Endodermal cell (in vitro differentiated cells): ENCODE results near the gene XG. TPM values are rescaled to one million over a fixed set of nuclear protein-coding genes. Genes with fewer than 3 reads are reported as not detected.
"Not testable (repeated sequence)": the region's sequence is repeated elsewhere in the genome, so short reads cannot be mapped to it uniquely, and the experiment has no call there.

Source experiments
- DNase-seq: peaks from one replicate; pipeline ENCODE4 v3.0.0-alpha.2; 2017
- H3K27ac ChIP-seq: 2 replicates; pipeline ENCODE4 v1.5.1; 2013; ENCODE audit warnings: mild to moderate bottlenecking, low read depth, low read length, moderate library complexity
- H3K27me3 ChIP-seq: 2 replicates; pipeline ENCODE4 v1.6.1; 2013; ENCODE audit warnings: mild to moderate bottlenecking, low read length, moderate library complexity; ENCODE audit not compliant: insufficient read depth, control insufficient read depth, poor library complexity, severe bottlenecking
- H3K36me3 ChIP-seq: 2 replicates; pipeline ENCODE4 v1.7.0; 2013; ENCODE audit warnings: mild to moderate bottlenecking, low read length, moderate library complexity; ENCODE audit not compliant: control insufficient read depth, insufficient read depth
- H3K4me1 ChIP-seq: one replicate; pipeline ENCODE4 v1.7.0; 2013; ENCODE audit warnings: low read length; ENCODE audit not compliant: control insufficient read depth, insufficient read depth
- H3K4me3 ChIP-seq: 2 replicates; pipeline ENCODE4 v1.5.1; 2013; ENCODE audit warnings: mild to moderate bottlenecking, low read length, moderate library complexity
- H3K9ac ChIP-seq: 2 replicates; pipeline ENCODE4 v1.6.1; 2013; ENCODE audit warnings: mild to moderate bottlenecking, low read length, moderate library complexity; ENCODE audit not compliant: poor library complexity, severe bottlenecking; ENCODE audit errors: extremely low read depth
- H3K9me3 ChIP-seq: 2 replicates; pipeline ENCODE4 v1.6.1; 2013; ENCODE audit warnings: mild to moderate bottlenecking, low read length, moderate library complexity; ENCODE audit not compliant: control insufficient read depth
- H3K27ac Mint-ChIP-seq: 2 replicates; pipeline ENCODE4 v1.8.0; 2020; ENCODE audit warnings: mixed read lengths
- H3K27me3 Mint-ChIP-seq: 2 replicates; pipeline ENCODE4 v1.8.0; 2021; ENCODE audit warnings: mild to moderate bottlenecking, mixed read lengths; ENCODE audit not compliant: insufficient read depth
- H3K36me3 Mint-ChIP-seq: 2 replicates; pipeline ENCODE4 v1.8.0; 2020; ENCODE audit warnings: low read depth, mixed read lengths
- H3K4me1 Mint-ChIP-seq: 2 replicates; pipeline ENCODE4 v1.8.0; 2020; ENCODE audit warnings: mixed read lengths
- H3K4me3 Mint-ChIP-seq: 2 replicates; pipeline ENCODE4 v1.8.0; 2020; ENCODE audit warnings: mild to moderate bottlenecking, moderate library complexity, mixed read lengths
- H3K9me3 Mint-ChIP-seq: 2 replicates; pipeline ENCODE4 v1.8.0; 2020; ENCODE audit warnings: mild to moderate bottlenecking, mixed read lengths
- WGBS, 2 experiments: methylation state at CpG; one replicate each; pipeline versions ENCODE4 v1.1.5 to v1.1.7; 2013; ENCODE audit warnings: missing lambda C conversion rate in 2 of 2, mixed read lengths in 1 of 2; ENCODE audit not compliant: insufficient coverage in 1 of 2, insufficient read length in 1 of 2; 5-methylcytosine and 5-hydroxymethylcytosine counted together
- long read RNA-seq, 4 experiments: library from polyadenylated mRNA in 2 of 4; library from RNA in 1 of 4; library from capped mRNA in 1 of 4; stranded (forward) in 3 of 4; unstranded in 1 of 4; transcript quantifications; one replicate each; pipeline ENCODE4 v2.0.0, GENCODE V29; 2020 to 2021; ENCODE audit warnings: inconsistent platforms in 1 of 4
- polyA plus RNA-seq, 2 experiments: library from polyadenylated mRNA; stranded (reverse); fragments of 50-300 nt; gene quantifications; one replicate each; pipeline ENCODE4 v1.2.3, GENCODE V29; 2013
- total RNA-seq, 2 donors: library from RNA; stranded (reverse); fragmentation: NEBNext Ultra II Directional in 1 of 2; extraction: Animal tissue kit (Norgen Biotek cat#: 25700) in 1 of 2; gene quantifications; 2 replicates in 1 of 2; 3 replicates in 1 of 2; pipeline ENCODE4 v1.2.1, GENCODE V29; 2021
- TF ChIP-seq, protein P1 (sequence below): fragments of 200-600 bp; sonication (generic); conservative IDR thresholded peaks from 2 replicates; pipeline ENCODE4 v1.5.0; 2021; ENCODE audit warnings: antibody characterized with exemption, mild to moderate bottlenecking

XG gene, protein sequence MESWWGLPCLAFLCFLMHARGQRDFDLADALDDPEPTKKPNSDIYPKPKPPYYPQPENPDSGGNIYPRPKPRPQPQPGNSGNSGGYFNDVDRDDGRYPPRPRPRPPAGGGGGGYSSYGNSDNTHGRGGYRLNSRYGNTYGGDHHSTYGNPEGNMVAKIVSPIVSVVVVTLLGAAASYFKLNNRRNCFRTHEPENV
- total RNA-seq: 1 to 10 TPM; 1.1 to 1.3 TPM
- polyA plus RNA-seq (2013, experiment 1 of 2): not detected
- polyA plus RNA-seq (2013, experiment 2 of 2): not detected
- long read RNA-seq, experiment 1: 0 reads
- long read RNA-seq, experiment 2, partial matches to known transcripts: 1 of 3 reads
- long read RNA-seq, experiment 2, other reads (novel, unspliced or antisense): 2 of 3 reads
- long read RNA-seq, experiment 3, partial matches to known transcripts: 0 of 11 reads
- long read RNA-seq, experiment 3, other reads (novel, unspliced or antisense): 11 of 11 reads
- long read RNA-seq, experiment 4, partial matches to known transcripts: 0 of 1 reads
- long read RNA-seq, experiment 4, other reads (novel, unspliced or antisense): 1 of 1 reads

DNA sequence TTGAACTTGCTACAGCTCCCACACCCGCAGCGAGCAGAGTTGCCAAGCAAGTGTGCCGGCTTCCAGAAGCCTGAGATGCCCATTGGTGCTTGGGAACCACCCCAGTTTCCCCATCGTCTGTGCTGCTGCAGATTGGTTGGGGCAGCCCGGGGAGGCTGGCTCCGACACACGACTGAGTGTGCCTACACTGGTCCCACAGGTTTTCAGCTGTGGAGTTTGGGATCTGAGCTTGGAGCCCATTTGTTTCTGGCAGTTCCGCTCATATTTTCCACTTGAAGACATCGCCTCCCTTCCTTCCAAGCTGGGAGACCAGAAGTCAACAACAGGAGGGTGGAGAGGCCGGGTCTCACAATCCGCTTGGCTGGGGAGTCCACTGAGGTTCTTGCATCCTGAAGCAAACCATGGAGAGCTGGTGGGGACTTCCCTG is at the start of gene XG:
Gene XG, plus strand, starts transcription at position 167 of the 427 bp plus-strand sequence. Its CDS starts 235 bp downstream, at position 402.
- not testable (repeated sequence) for H3K27me3 ChIP-seq, H3K36me3 Mint-ChIP-seq, H3K4me3 Mint-ChIP-seq, H3K36me3 ChIP-seq, H3K4me1 ChIP-seq, H3K4me1 Mint-ChIP-seq, H3K27ac ChIP-seq, H3K27ac Mint-ChIP-seq, H3K27me3 Mint-ChIP-seq, H3K4me3 ChIP-seq, H3K9ac ChIP-seq, H3K9me3 ChIP-seq, DNase-seq, H3K9me3 Mint-ChIP-seq
- WGBS, 2 experiments: 92 to 100% methylated on average over 4 to 11 of the region's 11 CpGs

DNA sequence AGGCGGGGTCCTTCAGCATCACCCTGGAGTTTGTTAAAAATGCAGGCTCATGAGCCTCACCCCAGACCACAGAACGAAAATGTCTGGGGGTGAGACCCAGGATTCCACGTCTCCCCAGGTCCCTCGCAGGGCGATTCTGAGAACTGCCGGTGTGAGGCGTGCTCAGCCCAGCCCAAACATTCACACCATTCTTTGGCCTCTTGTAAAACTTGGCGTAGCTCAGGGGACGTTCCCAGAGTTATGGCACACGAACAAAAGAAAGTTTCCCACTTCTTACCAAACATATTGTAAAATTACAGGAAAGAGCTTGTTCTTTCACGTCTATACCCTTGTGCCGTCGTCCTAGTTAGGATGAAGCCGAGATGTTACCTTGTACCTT is 47.9 kb upstream of the XG start:
- H3K9me3 Mint-ChIP-seq: no peaks in the 10 kb centered on the region
- DNase-seq: peak; percentile 67
- Histone ChIP-seq H3K36me3 (peaks cover 18% of the 10 kb centered on the region), H3K4me1 (no peaks in the 10 kb centered on the region), H3K27me3 (no peaks in the 10 kb centered on the region), H3K27ac (peak overlapping the region; percentile 49), H3K9ac (no peak overlapping the region), H3K4me3 (no peak overlapping the region), H3K9me3 (no peaks in the 10 kb centered on the region)
- no peaks in the 10 kb centered on the region for H3K27me3 Mint-ChIP-seq
- TF ChIP-seq, protein P1, sequence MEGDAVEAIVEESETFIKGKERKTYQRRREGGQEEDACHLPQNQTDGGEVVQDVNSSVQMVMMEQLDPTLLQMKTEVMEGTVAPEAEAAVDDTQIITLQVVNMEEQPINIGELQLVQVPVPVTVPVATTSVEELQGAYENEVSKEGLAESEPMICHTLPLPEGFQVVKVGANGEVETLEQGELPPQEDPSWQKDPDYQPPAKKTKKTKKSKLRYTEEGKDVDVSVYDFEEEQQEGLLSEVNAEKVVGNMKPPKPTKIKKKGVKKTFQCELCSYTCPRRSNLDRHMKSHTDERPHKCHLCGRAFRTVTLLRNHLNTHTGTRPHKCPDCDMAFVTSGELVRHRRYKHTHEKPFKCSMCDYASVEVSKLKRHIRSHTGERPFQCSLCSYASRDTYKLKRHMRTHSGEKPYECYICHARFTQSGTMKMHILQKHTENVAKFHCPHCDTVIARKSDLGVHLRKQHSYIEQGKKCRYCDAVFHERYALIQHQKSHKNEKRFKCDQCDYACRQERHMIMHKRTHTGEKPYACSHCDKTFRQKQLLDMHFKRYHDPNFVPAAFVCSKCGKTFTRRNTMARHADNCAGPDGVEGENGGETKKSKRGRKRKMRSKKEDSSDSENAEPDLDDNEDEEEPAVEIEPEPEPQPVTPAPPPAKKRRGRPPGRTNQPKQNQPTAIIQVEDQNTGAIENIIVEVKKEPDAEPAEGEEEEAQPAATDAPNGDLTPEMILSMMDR: peak; percentile 43
- peaks cover 40% of the 10 kb centered on the region for H3K36me3 Mint-ChIP-seq
- no peak overlapping the region for H3K4me3 Mint-ChIP-seq
- WGBS, 2 experiments: 84 to 86% methylated on average over 14 of the region's 14 CpGs
- H3K27ac Mint-ChIP-seq: peak overlapping the region; percentile 55
- peaks cover 45% of the 10 kb centered on the region for H3K4me1 Mint-ChIP-seq

DNA sequence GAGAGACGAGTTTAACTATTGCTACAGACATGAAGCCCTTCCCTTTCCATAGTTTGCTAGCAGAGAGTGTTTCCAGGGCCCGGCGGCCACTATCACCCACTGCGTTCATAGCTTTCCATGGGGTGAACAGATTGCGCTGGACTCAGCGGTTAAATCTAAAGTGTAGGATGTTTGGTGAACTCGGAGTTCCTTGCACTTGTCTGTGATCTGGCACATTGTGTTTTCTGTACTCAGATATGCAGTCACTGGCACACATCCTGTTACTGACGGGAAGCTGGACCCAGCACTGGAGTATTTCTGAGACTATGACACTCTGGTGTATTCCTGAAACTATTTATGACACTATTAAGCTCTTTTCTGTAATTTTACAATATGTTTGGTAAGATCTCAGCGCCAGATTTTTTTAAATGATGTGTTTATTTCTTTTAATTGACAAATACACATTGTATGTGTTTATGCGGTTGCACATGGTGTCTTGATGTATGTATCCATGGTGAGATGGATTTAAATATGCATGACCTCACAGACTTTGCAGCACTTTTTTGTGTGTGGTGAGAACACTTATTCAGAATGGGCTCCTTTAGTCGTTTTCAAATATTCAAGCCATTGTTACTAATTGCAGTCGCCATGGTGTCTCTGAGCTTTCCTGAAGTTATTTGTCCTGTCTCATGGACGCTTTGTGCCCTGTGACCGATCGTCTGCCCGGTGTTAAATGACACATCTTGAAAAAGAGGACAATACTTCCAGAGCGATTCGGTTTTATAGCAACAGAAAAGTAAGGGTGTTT is 46.6 kb upstream of the XG start:
- H3K9ac ChIP-seq: no peak overlapping the region
- peak overlapping the region; percentile 37 for H3K27ac Mint-ChIP-seq
- H3K27ac ChIP-seq: peak overlapping the region; percentile 96
- WGBS, 2 experiments: 68 to 86% methylated on average over 15 to 18 of the region's 18 CpGs
- H3K4me1 Mint-ChIP-seq: peaks cover 53% of the 10 kb centered on the region
- H3K36me3 Mint-ChIP-seq: peaks cover 32% of the 10 kb centered on the region
- H3K4me3 Mint-ChIP-seq: no peak overlapping the region
- no peaks in the 10 kb centered on the region for H3K9me3 ChIP-seq
- H3K4me1 ChIP-seq: peaks cover 5% of the 10 kb centered on the region
- H3K4me3 ChIP-seq: no peak overlapping the region
- peaks cover 21% of the 10 kb centered on the region for H3K36me3 ChIP-seq
- H3K27me3 Mint-ChIP-seq: no peaks in the 10 kb centered on the region
- TF ChIP-seq, protein P1: no peak
- no peak for DNase-seq
- no peaks in the 10 kb centered on the region for H3K9me3 Mint-ChIP-seq
- no peaks in the 10 kb centered on the region for H3K27me3 ChIP-seq
